H1 (cell line): Measurements from ENCODE around the gene CA5A. TPM values are rescaled to one million over a fixed set of nuclear protein-coding genes. Genes with fewer than 3 reads are reported as not detected.

Source experiments
- EGR1 ChIP-seq: IDR thresholded peaks from 2 replicates; pipeline ENCODE4 v1.6.1; 2011; ENCODE audit warnings: low read depth, low read length, borderline replicate concordance
- polyA plus RNA-seq, 7 experiments: library from polyadenylated mRNA; depleted of rRNA in 3 of 7; stranded (reverse) in 5 of 7; unstranded in 2 of 7; fragments of >200 nt in 5 of 7; fragments of 200-250 nt in 2 of 7; gene quantifications; 1 replicate in 5 of 7; 2 replicates in 1 of 7; 4 replicates in 1 of 7; pipeline versions ENCODE4 v1.2.1 to v1.2.3, GENCODE V29; 2011 to 2013; ENCODE audit warnings: missing spikeins in 2 of 7, mixed read lengths in 2 of 7
- total RNA-seq: library from RNA; stranded (reverse); fragmentation: NEBNext Ultra II Directional; extraction: Animal tissue kit (Norgen Biotek cat#: 25700); gene quantifications from 2 replicates; pipeline ENCODE4 v1.2.1, GENCODE V29; 2021

Gene CA5A
- total and polyA plus RNA-seq, 2 of the 8 experiments (the other 6 are each of a cell fraction or from before 2014, with no cell fraction given), result not detected

DNA sequence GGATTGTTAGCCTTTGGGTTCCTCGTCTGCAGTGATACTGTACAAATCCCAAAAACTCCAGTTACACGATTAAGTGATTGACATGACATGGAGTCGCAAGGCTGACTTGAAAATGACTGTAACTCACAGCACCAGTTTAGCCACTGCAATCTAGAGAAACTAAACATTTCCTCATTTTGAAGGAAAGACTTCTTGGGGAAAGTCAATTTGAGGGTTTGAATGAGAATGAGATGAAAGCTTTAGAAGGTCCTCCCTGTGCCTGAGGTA lies 19.7 kb upstream of the CA5A start (continued):
- no peak for TF ChIP-seq EGR1
